HG02678 (cell line): ENCODE data around the gene SKIDA1.
A peak's percentile ranks its signal among the peaks of the same experiment; 100 is the strongest.

Experiments used
- ATAC-seq: cut with Tn5 transposase; IDR thresholded peaks from one replicate; pipeline ENCODE4 v1.9.1; 2021; ENCODE audit warnings: mild to moderate bottlenecking, moderate library complexity; ENCODE audit not compliant: unreplicated experiment

SKIDA1 gene

DNA sequence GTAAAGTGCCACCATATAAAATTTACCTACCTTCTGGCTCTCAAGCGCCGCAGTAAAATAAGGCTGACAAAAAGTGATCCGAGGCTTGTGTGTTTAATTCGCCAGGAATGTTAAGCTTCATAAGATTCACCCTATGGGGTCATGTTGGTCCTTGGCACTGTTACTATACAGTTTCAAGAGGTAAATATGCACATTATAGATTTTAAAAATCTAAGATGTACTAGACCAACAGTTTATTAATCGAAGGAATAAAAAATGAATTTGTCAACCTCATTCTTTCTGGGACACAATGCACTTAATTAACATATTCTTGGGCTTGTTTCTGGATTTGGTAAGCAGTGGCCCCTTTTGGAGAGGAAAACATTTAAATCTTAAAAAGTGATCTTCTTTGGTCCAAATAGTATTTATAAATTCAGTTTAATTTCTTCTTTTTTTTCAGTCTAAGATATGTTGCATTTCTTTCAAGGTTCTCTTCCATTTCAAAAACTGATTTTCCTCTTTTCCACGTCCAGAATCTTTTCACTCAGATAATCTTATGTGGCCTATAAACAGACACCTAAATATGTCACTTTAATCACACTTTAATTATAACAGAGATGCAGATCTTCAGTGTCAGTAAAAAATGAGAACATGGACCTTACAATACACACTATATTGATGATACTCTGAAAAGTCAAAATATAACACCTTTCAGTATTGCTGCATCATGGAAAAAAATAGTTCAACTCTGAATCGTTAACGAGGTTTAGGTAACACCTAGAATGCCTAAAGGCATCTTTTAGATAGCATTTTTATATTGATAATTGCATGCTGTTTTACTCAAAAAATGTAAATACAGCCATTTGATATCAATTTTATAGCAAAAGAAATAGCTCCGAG, 3.8 kb upstream of the SKIDA1 start:
- no peak for ATAC-seq

DNA sequence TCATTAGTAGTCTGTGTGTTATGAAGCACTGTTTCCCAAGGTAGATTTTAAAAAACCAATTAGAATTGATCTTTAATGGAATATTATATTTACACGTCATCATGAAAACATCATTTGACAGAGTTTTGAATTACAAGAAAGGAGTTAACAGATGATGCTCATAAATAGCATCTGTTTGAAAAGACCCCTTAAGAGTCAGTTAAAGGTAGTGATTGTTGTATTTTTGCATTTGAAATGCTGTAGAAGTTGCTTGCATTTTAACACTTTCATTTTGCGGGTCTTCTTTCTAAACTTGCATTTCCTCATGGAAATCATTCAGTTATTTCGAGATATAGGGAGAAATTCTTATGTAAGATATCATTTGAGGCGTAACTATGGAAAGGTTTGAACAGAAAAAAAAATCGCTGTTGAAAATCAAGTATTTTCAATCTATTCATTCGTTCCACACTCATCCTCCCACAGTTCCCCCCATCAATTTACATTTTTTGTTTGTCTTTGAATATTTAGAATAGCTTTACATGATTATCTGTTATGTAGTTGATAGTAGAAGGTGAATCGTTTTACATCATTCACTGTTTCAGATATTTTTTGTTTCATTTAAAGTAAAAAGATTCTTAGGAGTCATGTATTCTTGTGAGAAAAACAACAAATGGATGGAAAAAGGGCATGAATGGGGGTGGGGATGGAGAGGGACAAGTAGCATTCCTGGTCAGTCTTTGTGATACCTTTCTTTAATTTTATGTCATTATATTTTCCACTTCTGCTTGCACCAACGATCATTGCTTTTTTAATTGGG, 3.0 kb upstream of the SKIDA1 start:
- no peak for ATAC-seq

DNA sequence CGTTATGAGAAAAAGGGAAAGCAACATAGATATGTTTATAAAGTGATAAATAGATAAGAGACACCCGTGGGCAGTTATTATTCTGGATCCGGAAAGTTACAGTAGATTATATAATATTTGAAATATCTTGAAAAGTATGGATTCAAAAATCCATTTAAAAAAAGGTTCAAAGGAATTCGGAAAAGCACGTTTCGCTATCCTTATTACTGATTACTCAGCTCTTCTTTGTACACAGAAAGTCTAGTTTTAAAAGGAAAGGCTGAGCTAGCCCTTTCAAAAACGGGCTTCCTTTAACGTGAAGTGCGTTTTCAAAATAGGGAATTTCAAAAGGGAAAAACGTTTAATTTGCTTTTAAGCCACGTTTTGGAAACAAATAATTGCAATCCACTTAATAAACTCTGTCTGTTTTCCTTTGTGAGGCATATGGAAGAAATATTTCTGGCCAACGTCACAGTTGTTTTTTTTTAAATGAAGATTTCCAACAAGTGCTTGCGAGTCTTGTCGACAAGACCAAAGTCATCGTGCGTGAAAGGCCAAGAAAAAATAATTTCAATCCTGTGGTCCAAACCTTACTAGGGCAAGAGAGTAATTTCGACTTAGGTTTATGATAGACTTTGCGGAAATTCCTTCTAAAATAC, 2.2 kb upstream of the SKIDA1 start:
- no peak for ATAC-seq

- no peak for ATAC-seq
Observed at GRCh38 chr10:21526860-21527597, 1.5 kb upstream of the SKIDA1 start.

DNA sequence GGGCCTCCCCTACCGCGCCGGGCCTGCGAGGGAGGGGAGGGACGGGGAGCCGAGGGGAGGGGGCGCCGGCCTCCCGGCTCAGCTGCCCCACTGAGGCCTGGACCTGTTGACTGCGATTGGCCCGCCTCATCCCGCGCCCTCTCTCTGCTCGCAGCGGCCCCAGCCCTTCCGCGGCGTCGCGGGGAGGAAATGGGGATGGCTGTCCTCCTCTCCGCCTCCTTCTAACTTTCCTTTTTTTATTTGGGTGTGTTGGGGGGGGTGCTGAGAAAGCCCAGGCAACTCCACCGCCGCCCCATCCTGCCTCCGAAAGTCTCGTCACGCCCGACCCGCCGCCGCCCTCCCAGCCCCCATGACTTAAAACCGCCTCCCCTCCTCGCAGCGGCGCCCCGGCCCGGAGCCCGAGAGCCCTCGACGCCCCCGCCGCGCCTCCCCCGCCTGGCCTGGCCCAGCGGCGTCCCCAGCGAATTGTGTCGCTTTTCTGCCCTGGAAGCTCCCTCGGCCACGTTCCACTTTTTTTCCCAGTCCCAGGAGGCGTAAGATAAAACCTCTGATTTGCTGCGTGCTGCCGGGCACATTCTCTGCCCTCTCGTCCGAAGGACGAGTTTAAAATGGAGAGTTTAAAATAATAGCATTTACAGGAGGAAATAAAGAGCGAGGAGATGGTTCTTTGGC, 842 bp upstream of the SKIDA1 start:
- peak; percentile 39 for ATAC-seq

DNA sequence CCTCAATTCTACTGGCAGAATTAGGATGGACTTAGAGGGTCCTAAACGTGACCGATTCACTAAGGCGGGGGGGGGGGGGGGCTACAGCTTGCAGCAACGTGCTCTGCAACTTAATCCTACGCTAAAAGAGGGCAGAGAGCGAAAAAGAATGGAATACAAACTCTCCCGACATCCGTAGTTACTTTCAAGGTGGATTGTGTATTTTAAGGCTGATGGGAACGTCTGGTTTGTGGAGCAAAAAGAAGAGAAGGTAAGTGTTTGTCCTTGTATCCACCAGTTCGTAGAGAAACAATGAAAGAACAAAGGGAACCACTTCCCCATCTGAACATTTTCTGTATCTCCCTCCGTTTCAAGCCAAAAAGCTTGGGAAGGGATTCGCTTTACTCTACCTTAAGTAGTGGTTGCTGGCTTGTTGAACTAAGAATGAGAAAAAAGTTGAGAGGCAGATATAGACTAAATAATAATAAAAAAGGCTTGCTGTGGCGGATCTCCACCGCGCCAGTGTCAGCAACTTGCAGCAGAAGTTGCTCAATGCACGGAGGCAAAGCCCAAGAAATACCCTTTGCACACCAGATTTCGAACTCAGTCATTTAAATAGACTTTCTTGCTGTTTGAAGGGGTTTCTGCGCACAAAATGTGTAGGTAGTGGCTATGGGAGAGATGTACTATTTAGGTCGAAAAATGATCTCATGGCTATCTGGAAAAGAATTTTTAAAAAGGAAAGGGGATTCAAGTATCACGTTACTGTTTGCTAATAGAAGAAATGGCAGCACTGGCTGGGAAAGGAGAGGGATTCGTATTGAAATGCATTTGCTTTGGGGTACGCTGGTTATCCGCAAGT, 736 bp downstream of the SKIDA1 start:
- no peak for ATAC-seq

DNA sequence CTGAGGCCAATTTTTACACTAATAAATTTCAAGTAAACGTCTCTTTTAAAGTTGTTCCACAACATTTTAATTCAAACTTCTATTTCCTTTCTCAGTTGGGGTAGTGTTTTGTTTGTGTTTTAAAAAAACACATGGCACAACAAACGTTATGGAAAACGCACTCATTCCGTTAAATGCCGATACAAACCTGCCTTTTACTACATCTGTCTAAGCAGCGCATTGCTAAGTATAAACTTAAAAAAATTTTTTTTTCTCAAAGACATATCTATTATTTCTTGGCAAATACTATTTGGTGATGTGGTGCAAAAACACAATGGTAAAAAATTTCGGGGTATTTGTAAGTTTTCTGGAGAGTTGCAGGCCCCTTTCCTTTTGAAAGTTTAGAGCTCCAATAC, 1.4 kb downstream of the SKIDA1 start:
- ATAC-seq = no peak

DNA sequence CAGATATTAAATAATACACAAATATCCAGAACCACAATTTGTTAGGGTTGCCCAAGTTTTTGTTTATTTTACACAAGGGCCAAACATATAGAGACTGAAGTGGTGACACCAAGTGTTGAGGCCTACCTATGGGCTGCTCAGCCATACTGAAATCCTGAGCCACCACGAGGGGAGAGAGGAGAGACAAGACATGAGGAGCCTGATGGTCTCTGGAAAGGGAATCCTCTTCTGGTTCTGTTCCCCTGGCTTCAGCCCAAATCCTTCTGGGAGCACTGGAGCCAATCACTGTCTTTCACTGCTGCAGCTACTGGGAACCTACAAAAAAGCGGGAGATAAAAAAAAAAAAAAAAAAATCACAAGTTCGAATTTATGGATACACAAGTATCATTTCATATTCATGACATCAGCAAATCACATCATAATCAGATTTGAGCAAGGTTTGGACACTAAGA, 1.9 kb downstream of the SKIDA1 start:
- no peak for ATAC-seq

DNA sequence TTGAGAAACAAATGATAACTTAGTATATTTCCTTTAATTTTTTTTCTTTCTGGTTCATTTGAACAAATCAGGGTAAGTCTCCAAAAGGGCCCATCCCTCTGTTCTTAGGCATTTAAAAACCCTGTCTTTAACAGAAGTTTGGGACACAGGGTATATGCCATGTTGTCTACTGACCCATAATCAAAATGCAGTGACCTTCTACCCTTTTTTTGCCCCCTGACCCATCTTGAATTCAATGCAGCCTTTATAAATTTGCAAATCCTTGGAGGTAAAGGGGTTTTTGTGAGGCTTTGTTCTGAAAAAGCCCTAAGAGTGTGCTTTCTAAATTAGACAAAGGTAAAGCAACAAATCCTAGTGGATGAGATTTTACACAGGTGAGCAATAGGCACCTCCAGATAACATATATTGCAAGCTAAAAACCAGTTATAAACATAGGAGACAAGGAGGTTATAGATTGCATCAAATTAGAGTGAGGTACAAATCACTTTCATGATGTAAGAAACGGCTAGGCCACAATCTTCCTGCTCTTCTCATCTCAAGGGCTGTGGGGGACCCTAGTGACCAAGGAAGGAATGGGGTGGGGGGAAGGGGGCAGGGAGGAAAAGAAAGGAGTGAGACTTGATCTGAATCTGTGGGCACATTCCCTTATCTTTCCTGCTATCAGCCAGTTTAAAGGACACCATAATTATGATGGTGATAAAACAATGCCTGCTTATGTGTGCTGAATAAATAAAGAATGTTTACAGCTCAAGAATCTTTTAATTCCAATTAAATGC, 2.7 kb downstream of the SKIDA1 start:
- no peak for ATAC-seq

GRCh38 chr10:21521751-21522533, 3.5 kb downstream of the SKIDA1 start:
- no peak for ATAC-seq

- no peak for ATAC-seq
Observed at GRCh38 chr10:21520949-21521348, 4.5 kb downstream of the SKIDA1 start.

GRCh38 chr10:21520509-21520908, 5.0 kb downstream of the SKIDA1 start:
- ATAC-seq = no peak

DNA sequence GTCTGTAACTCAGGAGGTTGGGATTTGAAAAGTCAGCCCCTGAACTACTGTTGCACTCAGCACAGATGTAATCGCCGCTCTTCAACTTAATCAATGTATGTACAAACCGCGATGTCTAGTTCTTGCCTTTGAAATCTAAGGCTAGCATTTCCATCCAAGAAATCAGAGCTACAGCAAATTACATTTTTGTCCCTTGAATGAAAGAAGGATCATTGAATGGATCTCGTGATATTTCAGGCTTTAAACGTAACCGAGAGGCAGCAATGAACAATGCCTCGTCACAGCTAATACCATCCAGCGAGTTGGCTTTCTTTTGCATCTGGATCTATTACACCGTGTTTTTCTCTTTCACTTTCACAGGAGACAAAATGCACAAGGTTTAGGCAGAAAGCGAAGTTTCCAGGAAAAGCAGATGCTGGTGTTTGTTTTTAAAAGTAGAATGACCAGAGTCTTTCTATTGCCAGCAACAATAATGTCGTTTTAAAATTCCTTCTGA, 5.5 kb downstream of the SKIDA1 start:
- no peak for ATAC-seq

GRCh38 chr10:21519397-21519933, 6.0 kb downstream of the SKIDA1 start:
- ATAC-seq = no peak

GRCh38 chr10:21518641-21519396, 6.7 kb downstream of the SKIDA1 start:
- ATAC-seq = no peak

GRCh38 chr10:21518149-21518640, 7.3 kb downstream of the SKIDA1 start:
- no peak for ATAC-seq
